Measurements from ENCODE around the gene PHF3.

PHF3 gene

GRCh38 chr6:63757826-63758225 lies 122.2 kb downstream of the PHF3 start:
- H3K36me3 ChIP-seq (ENCODE audit: insufficient read depth, low read length): no peaks in the 10 kb centered on the region
- H4K20me1 ChIP-seq (ENCODE audit: insufficient read depth, low read length): no peaks in the 10 kb centered on the region
- no peak overlapping the region for H3K27ac ChIP-seq (ENCODE audit: low read depth, low read length, poor library complexity, severe bottlenecking)
- no peaks in the 10 kb centered on the region for H3K4me1 ChIP-seq (ENCODE audit: insufficient read depth, low read length, severe bottlenecking)
- no peaks in the 10 kb centered on the region for H3K79me2 ChIP-seq (ENCODE audit: insufficient read depth, low read length)
- H2AFZ ChIP-seq (ENCODE audit: low read length): no peak overlapping the region
- no peaks in the 10 kb centered on the region for H3K9me3 ChIP-seq (ENCODE audit: low read length)
- no peak overlapping the region for H3K9ac ChIP-seq (ENCODE audit: low read length)
- no peak for TF ChIP-seq EZH2 (IDR thresholded peaks at IDR 0.05; ENCODE audit: borderline replicate concordance, low read length)
- no peak for TF ChIP-seq CTCF (IDR thresholded peaks at IDR 0.05; ENCODE audit: low read length)
- no peak overlapping the region for H3K4me2 ChIP-seq (ENCODE audit: low read length)
- no peak overlapping the region for H3K4me3 ChIP-seq (ENCODE audit: low read depth, low read length, poor library complexity, severe bottlenecking)
- no peaks in the 10 kb centered on the region for H3K9me2 ChIP-seq (ENCODE audit: low read depth, low read length)
- H3F3A ChIP-seq (ENCODE audit: insufficient read depth, low read length): no peaks in the 10 kb centered on the region
- no peaks in the 10 kb centered on the region for H3K27me3 ChIP-seq (ENCODE audit: insufficient read depth, low read length)

- Histone ChIP-seq H3K9ac (ENCODE audit: low read length) (no peak overlapping the region), H2AFZ (ENCODE audit: low read length) (no peak overlapping the region), H3K4me1 (ENCODE audit: insufficient read depth, low read length, severe bottlenecking) (no peaks in the 10 kb centered on the region), H3K9me3 (ENCODE audit: low read length) (no peaks in the 10 kb centered on the region), H3K79me2 (ENCODE audit: insufficient read depth, low read length) (no peaks in the 10 kb centered on the region), H3K27me3 (ENCODE audit: insufficient read depth, low read length) (no peaks in the 10 kb centered on the region), H3K36me3 (ENCODE audit: insufficient read depth, low read length) (no peaks in the 10 kb centered on the region), H3K27ac (ENCODE audit: low read depth, low read length, poor library complexity, severe bottlenecking) (no peak overlapping the region), H3F3A (ENCODE audit: insufficient read depth, low read length) (no peaks in the 10 kb centered on the region), H4K20me1 (ENCODE audit: insufficient read depth, low read length) (no peaks in the 10 kb centered on the region), H3K4me2 (ENCODE audit: low read length) (no peak overlapping the region), H3K9me2 (ENCODE audit: low read depth, low read length) (no peaks in the 10 kb centered on the region), H3K4me3 (ENCODE audit: low read depth, low read length, poor library complexity, severe bottlenecking) (no peak overlapping the region)
- no peak for TF ChIP-seq EZH2 (IDR thresholded peaks at IDR 0.05; ENCODE audit: borderline replicate concordance, low read length)
- TF ChIP-seq CTCF (IDR thresholded peaks at IDR 0.05; ENCODE audit: low read length): no peak
These were observed 124.1 kb downstream of the PHF3 start for GRCh38 chr6:63759605-63760105.

GRCh38 chr6:63760199-63760598 lies 124.6 kb downstream of the PHF3 start:
- Histone ChIP-seq H3K36me3 (ENCODE audit: insufficient read depth, low read length) (no peaks in the 10 kb centered on the region), H2AFZ (ENCODE audit: low read length) (no peak overlapping the region), H3K9ac (ENCODE audit: low read length) (no peak overlapping the region), H4K20me1 (ENCODE audit: insufficient read depth, low read length) (no peaks in the 10 kb centered on the region), H3K9me2 (ENCODE audit: low read depth, low read length) (no peaks in the 10 kb centered on the region), H3F3A (ENCODE audit: insufficient read depth, low read length) (no peaks in the 10 kb centered on the region), H3K79me2 (ENCODE audit: insufficient read depth, low read length) (no peaks in the 10 kb centered on the region), H3K4me2 (ENCODE audit: low read length) (no peak overlapping the region), H3K9me3 (ENCODE audit: low read length) (no peaks in the 10 kb centered on the region), H3K4me3 (ENCODE audit: low read depth, low read length, poor library complexity, severe bottlenecking) (no peak overlapping the region), H3K27me3 (ENCODE audit: insufficient read depth, low read length) (no peaks in the 10 kb centered on the region), H3K27ac (ENCODE audit: low read depth, low read length, poor library complexity, severe bottlenecking) (no peak overlapping the region), H3K4me1 (ENCODE audit: insufficient read depth, low read length, severe bottlenecking) (no peaks in the 10 kb centered on the region)
- no peak for TF ChIP-seq CTCF (IDR thresholded peaks at IDR 0.05; ENCODE audit: low read length)
- no peak for TF ChIP-seq EZH2 (IDR thresholded peaks at IDR 0.05; ENCODE audit: borderline replicate concordance, low read length)
